Lower leg skin (tissue), 4 donors: Measurements from ENCODE around the gene PDGFA. TPM values are rescaled to one million over a fixed set of nuclear protein-coding genes. Genes with fewer than 3 reads are reported as not detected.

Experiments used
- DNase-seq, 2 donors: peaks; one replicate each; pipeline ENCODE4 v3.0.0-alpha.2; 2019; ENCODE audit warnings: low spot score in 2 of 2
- H3K4me3 ChIP-seq: fragments of 200-600 bp; sonication (generic); 2 replicates; pipeline ENCODE4 v1.5.1; 2017; ENCODE audit warnings: mild to moderate bottlenecking, low read depth; ENCODE audit not compliant: poor library complexity, severe bottlenecking
- POLR2A ChIP-seq, 2 donors: fragments of 450-650 bp; IDR thresholded peaks; one replicate each; pipeline ENCODE4 v1.6.1; 2016 to 2017; ENCODE audit warnings: antibody characterized with exemption in 2 of 2, mild to moderate bottlenecking in 1 of 2, moderate library complexity in 1 of 2
- WGBS, 2 donors: methylation state at CpG; one replicate each; pipeline ENCODE4 v1.1.5; 2018; 5-methylcytosine and 5-hydroxymethylcytosine counted together
- intact Hi-C: fragments of 100-400 bp; cut with DNase I; formaldehyde crosslinking; loops from one replicate; pipeline ENCODE4 v1.15.0; 2023; ENCODE audit warnings: low total_unique reads
- total RNA-seq, 4 donors: library from RNA; depleted of rRNA; stranded (reverse); fragments of >200 nt; gene quantifications; one replicate each; pipeline ENCODE4 v1.1.0, GENCODE V29; 2016
- TF ChIP-seq, protein P1 (sequence below), 3 donors: fragments of 450-650 bp; IDR thresholded peaks; one replicate each; pipeline ENCODE4 v1.5.1; 2016; ENCODE audit warnings: antibody characterized with exemption in 3 of 3, mild to moderate bottlenecking in 3 of 3, moderate library complexity in 2 of 3

The PDGFA gene
- total RNA-seq, 4 donors from 2014 or later = 13.0 to 27.0 (median 20.5) TPM

DNA sequence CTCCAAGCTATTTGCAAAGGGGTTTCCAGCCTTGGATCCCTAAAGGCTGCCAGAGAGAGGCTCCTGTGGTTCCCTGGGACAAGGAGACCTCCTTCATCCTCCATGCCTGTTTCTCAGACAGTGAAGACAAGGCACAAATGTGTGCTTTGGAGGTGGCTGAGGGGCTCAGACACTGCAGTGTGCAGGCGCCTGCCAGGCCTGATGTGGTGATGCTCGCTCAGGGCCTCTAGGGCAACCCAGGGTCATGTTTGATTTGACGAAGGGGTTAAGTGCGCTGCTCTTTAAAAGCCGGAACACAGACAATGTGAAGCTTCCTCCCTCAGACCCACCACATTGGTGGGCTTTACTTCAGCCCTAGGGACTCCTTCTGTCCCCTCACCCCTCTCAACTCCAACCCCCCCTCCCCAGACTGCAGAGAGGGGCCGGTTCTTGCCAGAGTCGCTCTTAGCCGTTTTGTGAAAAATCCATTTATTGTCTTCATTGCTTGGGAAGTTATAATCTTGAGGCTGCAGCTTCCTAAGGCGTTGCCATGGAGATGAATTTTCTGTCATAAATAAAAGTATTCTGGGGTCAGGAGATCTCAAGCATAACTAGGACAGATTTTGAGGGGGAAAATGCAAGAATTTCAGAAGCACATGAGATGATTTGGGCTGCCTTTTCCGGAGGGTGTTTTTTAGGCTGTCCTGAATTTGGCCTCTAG is 35.8 kb downstream of the PDGFA start:
- WGBS, 2 donors = 72 to 73% methylated on average over 8 to 10 of the region's 10 CpGs
- DNase-seq = no peak
- intact Hi-C loops = no loop called here
- no peak for TF ChIP-seq POLR2A (IDR thresholded peaks at IDR 0.05)
- TF ChIP-seq, protein P1, sequence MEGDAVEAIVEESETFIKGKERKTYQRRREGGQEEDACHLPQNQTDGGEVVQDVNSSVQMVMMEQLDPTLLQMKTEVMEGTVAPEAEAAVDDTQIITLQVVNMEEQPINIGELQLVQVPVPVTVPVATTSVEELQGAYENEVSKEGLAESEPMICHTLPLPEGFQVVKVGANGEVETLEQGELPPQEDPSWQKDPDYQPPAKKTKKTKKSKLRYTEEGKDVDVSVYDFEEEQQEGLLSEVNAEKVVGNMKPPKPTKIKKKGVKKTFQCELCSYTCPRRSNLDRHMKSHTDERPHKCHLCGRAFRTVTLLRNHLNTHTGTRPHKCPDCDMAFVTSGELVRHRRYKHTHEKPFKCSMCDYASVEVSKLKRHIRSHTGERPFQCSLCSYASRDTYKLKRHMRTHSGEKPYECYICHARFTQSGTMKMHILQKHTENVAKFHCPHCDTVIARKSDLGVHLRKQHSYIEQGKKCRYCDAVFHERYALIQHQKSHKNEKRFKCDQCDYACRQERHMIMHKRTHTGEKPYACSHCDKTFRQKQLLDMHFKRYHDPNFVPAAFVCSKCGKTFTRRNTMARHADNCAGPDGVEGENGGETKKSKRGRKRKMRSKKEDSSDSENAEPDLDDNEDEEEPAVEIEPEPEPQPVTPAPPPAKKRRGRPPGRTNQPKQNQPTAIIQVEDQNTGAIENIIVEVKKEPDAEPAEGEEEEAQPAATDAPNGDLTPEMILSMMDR (IDR thresholded peaks at IDR 0.05) = no peak
- H3K4me3 ChIP-seq = no peak overlapping the region

- no peak overlapping the region for H3K4me3 ChIP-seq
- intact Hi-C loops = no loop called here
- DNase-seq = no peak
- TF ChIP-seq, protein P1 (IDR thresholded peaks at IDR 0.05) = no peak
- no peak for TF ChIP-seq POLR2A (IDR thresholded peaks at IDR 0.05)
- 91 to 94% methylated on average over 1 of the region's 1 CpG for WGBS, 2 donors
These were observed 37.0 kb downstream of the PDGFA start for GRCh38 chr7:482521-483083.

GRCh38 chr7:481219-481930 is 38.3 kb downstream of the PDGFA start:
- no peak for DNase-seq
- H3K4me3 ChIP-seq = no peak overlapping the region
- WGBS, 2 donors = 71 to 84% methylated on average over 13 of the region's 15 CpGs

GRCh38 chr7:480531-481218 is 39.0 kb downstream of the PDGFA start:
- no peak overlapping the region for H3K4me3 ChIP-seq
- DNase-seq = no peak
- TF ChIP-seq, protein P1 (IDR thresholded peaks at IDR 0.05) = no peak
- no peak for TF ChIP-seq POLR2A (IDR thresholded peaks at IDR 0.05)
- 69 to 71% methylated on average over 12 to 14 of the region's 14 CpGs for WGBS, 2 donors
- intact Hi-C loops = no loop called here

More at GRCh38 chr7:481219-481930, 38.3 kb downstream of the PDGFA start:
- TF ChIP-seq, protein P1 (IDR thresholded peaks at IDR 0.05) = no peak
- TF ChIP-seq POLR2A (IDR thresholded peaks at IDR 0.05) = no peak
- intact Hi-C loops = no loop called here

GRCh38 chr7:479948-480499 is 39.6 kb downstream of the PDGFA start:
- TF ChIP-seq, protein P1 (IDR thresholded peaks at IDR 0.05) = no peak
- no peak for TF ChIP-seq POLR2A (IDR thresholded peaks at IDR 0.05)
- DNase-seq = no peak
- H3K4me3 ChIP-seq = no peak overlapping the region
- intact Hi-C loops = no loop called here
- 63 to 77% methylated on average over 15 of the region's 15 CpGs for WGBS, 2 donors
